T-helper 17 cell (primary cell): ENCODE data around the gene TRPM5. TPM values are rescaled to one million over a fixed set of nuclear protein-coding genes. Genes with fewer than 3 reads are reported as not detected.
A peak's percentile ranks its signal among the peaks of the same experiment; 100 is the strongest.

ENCODE experiments used
- ATAC-seq: fragments of 150-1000 bp; cut with Tn5 transposase; 2 replicates; pipeline ENCODE4 v1.10.0; 2021; ENCODE audit warnings: mild to moderate bottlenecking, moderate library complexity
- DNase-seq, 3 donors: peaks; one replicate each; pipeline versions ENCODE4 v3.0.0 to v3.0.0-alpha.2; 2020 to 2021
- H3K9me3 ChIP-seq: one replicate; pipeline ENCODE4 v1.7.0; 2013; ENCODE audit warnings: low read length, mild to moderate bottlenecking; ENCODE audit not compliant: control insufficient read depth, poor library complexity, severe bottlenecking
- H3K27ac Mint-ChIP-seq: one replicate; pipeline ENCODE4 v1.8.0; 2022; ENCODE audit warnings: mild to moderate bottlenecking, moderate library complexity, mixed read lengths
- H3K27me3 Mint-ChIP-seq: one replicate; pipeline ENCODE4 v1.8.0; 2022; ENCODE audit warnings: mixed read lengths
- H3K36me3 Mint-ChIP-seq: one replicate; pipeline ENCODE4 v1.8.0; 2022; ENCODE audit warnings: low read depth, mixed read lengths
- H3K4me1 Mint-ChIP-seq: one replicate; pipeline ENCODE4 v1.8.0; 2022; ENCODE audit warnings: mild to moderate bottlenecking, mixed read lengths
- H3K4me3 Mint-ChIP-seq: one replicate; pipeline ENCODE4 v1.8.0; 2022; ENCODE audit warnings: mild to moderate bottlenecking, moderate library complexity, mixed read lengths
- total RNA-seq, 4 donors: library from RNA in 2 of 4; stranded (reverse) in 2 of 4; gene quantifications; one replicate each; pipeline ENCODE4 v1.2.3 and lab custom pipeline; 2022 to 2026

TRPM5 gene
- total RNA-seq, 2 donors from 2014 or later, result 0.07 to 0.08 TPM

DNA sequence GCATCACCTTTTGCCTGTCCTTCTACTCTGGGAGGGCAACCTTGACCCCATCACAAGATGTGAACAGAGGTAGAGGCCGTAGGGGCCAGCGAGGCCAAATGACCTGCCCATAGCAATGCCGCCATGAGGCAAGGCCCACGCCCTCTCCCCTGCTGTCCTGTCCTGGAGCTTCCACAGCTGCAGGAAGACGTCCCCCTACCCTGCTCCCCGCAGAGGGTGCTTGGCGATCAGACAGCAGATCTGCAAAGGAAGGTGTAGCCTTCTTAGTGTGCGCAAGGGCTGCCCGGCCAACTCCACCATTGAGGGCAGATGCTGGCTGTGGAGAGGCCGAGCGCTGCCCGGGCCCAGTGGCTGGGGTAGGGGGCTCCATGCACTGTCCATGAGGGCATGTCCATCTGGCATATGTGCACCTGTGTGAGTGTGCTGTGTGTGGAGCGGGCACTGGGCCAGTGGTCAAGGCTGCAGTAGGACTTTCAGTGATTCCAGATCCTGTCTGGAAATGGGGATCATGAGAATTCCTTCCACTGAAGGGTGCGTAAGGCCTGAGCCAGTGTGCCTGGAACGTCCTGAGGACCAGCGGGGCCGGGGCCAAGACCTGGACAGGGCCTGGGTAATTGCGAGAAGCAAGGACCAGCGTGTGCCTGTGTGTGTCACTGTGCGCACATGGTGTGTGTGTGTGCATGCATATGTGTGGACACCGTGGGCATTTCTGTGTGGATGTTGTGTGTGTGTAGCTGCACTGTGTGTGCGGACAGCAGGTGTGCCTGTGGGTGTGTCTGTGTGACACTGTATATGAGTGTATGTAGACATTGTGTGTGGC, 11.0 kb downstream of the TRPM5 start:
- ATAC-seq (no peak), DNase-seq (no peak)
- no peak overlapping the region for H3K4me3 Mint-ChIP-seq
- no peaks in the 10 kb centered on the region for H3K27me3 Mint-ChIP-seq
- no peaks in the 10 kb centered on the region for H3K4me1 Mint-ChIP-seq
- no peaks in the 10 kb centered on the region for H3K36me3 Mint-ChIP-seq
- H3K27ac Mint-ChIP-seq, result no peak overlapping the region
- no peaks in the 10 kb centered on the region for H3K9me3 ChIP-seq

DNA sequence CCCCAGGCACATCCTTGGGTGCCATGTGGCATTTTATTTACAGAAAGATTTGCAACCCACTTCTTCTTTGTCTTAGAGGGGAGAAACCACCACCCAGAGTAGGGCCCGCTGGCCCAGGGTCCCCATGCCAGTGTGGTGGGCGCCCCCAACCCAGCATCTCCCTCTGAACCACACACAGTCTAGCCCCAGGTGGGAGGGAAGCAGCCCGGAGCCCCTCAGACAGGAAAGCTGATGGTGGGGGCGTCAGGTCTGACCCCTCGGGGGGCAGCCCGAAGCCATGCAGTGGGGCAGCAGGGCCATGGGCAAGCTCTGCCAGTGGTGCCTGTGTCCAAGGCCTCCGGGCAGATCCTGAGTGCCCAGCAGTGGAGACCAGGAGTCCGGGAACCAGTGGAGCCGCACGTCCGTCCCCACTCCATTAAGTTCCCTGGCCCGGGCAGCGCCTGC, 11.7 kb downstream of the TRPM5 start:
- no peak overlapping the region for H3K27ac Mint-ChIP-seq
- no peaks in the 10 kb centered on the region for H3K4me1 Mint-ChIP-seq
- DNase-seq, result peak in 1 of 3 donors; percentile 10
- H3K4me3 Mint-ChIP-seq, result no peak overlapping the region
- no peak for ATAC-seq
- H3K36me3 Mint-ChIP-seq, result no peaks in the 10 kb centered on the region
- H3K27me3 Mint-ChIP-seq, result no peaks in the 10 kb centered on the region
- H3K9me3 ChIP-seq, result no peaks in the 10 kb centered on the region

DNA sequence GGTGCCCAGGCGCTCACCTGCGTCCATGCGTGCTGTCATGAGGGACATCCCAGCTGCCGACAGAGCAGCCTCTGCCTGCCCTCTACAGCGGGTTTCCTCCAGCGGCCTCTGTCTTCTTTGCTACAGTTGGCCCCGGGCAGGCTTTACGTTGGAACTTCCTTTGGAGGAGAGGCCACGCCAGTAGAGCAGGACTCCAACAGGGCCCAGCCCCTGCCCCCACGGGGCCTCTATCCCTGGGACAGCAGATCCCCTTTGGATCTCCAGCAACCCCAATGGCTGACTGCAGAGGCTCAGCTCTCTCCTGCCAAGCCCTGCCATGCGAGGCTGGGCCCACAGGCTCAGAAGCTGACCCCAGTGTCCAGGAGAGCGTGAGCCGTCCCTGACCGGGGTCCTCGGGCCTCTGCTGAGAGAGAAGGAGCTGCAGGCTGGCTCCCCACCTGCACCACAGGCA, 12.1 kb downstream of the TRPM5 start:
- Mint-ChIP-seq H3K4me1 (no peaks in the 10 kb centered on the region), H3K36me3 (no peaks in the 10 kb centered on the region), H3K4me3 (no peak overlapping the region), H3K27me3 (no peaks in the 10 kb centered on the region), H3K27ac (no peak overlapping the region)
- DNase-seq (peak in 1 of 3 donors; percentile 1), ATAC-seq (no peak)
- no peaks in the 10 kb centered on the region for H3K9me3 ChIP-seq

DNA sequence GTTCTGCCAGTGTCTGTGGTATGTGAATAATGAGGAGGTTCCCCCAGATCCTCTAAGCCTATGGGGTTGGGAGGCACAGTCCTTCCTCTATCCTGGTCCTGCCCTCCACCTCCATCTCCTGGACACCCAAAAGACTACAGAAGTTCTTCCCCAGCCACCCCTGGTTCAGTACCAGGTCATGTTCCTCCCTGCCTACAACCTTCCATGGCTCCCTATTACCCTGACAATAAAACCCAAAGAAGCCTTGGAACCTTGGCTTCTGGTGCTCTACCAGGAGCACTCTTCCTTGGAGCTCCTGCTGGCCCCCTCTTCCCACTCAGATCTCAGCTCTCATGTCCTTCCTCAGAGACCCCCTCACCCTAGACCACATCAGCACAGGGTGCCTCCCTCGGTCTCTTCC, 12.9 kb downstream of the TRPM5 start:
- no peaks in the 10 kb centered on the region for H3K4me1 Mint-ChIP-seq
- no peaks in the 10 kb centered on the region for H3K36me3 Mint-ChIP-seq
- H3K9me3 ChIP-seq, result no peaks in the 10 kb centered on the region
- no peak overlapping the region for H3K4me3 Mint-ChIP-seq
- H3K27me3 Mint-ChIP-seq, result no peaks in the 10 kb centered on the region
- no peak for ATAC-seq
- DNase-seq, result no peak
- H3K27ac Mint-ChIP-seq, result peak overlapping the region; percentile 16

DNA sequence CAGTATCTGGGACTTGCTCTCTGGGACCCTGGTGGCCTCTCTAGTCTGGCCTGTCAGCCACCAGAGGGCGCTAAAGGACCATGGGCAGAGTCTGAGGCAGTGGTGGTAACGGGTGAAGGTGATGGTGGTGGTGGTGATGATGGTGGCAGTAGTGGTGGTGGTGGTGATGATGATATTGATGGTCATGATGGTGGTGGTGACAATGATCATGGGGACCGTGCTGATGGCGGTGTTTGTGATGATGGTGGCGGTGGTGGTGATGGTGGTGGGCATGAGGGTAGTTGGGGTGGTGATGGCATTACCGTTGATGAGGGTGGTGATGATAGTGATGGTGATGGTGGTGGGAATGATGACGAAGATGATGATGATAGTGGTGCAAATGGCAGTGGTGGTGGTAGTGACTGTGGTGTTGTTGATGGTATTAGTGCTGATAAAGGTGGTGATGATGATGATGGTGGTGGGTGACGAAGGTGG, 16.0 kb downstream of the TRPM5 start:
- no peaks in the 10 kb centered on the region for H3K4me1 Mint-ChIP-seq
- no peaks in the 10 kb centered on the region for H3K9me3 ChIP-seq
- no peak overlapping the region for H3K4me3 Mint-ChIP-seq
- DNase-seq, result peak; percentile 73 to 90 (median 79)
- no peaks in the 10 kb centered on the region for H3K27me3 Mint-ChIP-seq
- ATAC-seq, result peak; percentile 88
- H3K27ac Mint-ChIP-seq, result no peak overlapping the region
- H3K36me3 Mint-ChIP-seq, result no peaks in the 10 kb centered on the region

DNA sequence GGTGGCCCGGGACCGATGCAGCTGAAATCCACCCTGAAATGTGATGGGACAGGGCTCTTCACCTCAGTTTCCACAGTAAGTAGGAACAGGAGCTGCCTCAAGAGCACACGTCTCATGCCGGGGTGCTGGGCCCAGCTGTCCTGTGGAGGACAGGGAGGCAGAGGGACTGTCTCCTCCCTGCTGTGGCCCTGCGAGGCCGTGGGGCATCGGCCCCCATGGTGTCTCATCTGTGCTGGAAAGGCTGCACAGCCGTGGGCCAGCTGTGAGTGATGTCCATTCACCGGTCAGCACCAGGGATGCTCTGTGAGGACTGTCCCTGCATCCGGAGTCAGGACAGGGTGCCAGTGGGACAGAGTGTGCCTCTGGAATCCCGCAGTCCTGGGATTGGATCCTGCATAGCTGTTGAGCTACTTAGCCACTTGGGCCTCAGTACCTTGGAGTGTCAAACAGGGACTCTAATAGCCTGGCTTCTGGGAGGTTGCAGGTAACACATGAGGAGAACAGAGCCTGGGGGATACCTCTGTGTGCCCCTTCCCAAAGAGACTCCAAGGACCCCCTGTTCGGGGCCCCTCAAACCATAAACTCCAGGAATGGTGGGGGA, 16.5 kb downstream of the TRPM5 start:
- no peaks in the 10 kb centered on the region for H3K27me3 Mint-ChIP-seq
- DNase-seq, result no peak
- H3K27ac Mint-ChIP-seq, result no peak overlapping the region
- H3K4me3 Mint-ChIP-seq, result no peak overlapping the region
- ATAC-seq, result peak; percentile 8
- H3K36me3 Mint-ChIP-seq, result no peaks in the 10 kb centered on the region
- no peaks in the 10 kb centered on the region for H3K9me3 ChIP-seq
- no peaks in the 10 kb centered on the region for H3K4me1 Mint-ChIP-seq

DNA sequence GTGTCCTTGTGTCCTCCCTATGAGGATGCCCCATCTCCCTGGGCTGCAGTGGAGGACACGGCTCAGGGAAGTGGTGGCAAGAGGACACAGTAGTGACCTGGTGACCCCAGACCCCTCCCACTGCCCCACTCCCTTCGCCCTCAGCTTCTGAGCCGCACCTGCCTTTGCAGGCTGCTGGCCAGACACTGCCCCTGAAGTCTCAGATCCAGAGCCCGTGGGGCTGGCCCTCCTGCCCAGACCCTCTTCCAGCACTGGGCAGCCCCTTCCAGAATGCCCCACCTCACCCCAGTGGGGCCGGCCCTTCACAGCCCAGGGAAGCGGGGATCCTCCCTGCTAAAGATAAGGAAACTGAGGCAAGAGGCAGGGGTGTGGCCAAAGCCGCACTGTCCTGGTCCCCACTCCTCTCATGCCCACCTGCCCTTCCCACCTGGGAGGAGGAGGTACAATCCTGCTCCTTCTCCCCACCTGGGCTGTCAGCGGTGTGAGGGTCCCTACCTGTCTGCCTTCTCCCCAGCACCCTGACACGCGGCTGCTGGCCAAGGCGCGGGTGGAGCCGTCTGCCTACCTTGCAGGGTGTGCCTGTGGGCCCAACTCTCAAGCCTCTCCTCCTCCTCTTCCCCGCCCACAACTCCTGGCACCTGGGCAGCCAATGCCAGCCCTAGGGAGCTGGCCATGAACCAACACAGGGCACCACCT, 17.3 kb downstream of the TRPM5 start:
- DNase-seq (no peak), ATAC-seq (no peak)
- H3K27me3 Mint-ChIP-seq, result no peaks in the 10 kb centered on the region
- H3K4me3 Mint-ChIP-seq, result no peak overlapping the region
- no peaks in the 10 kb centered on the region for H3K4me1 Mint-ChIP-seq
- no peak overlapping the region for H3K27ac Mint-ChIP-seq
- no peaks in the 10 kb centered on the region for H3K36me3 Mint-ChIP-seq
- H3K9me3 ChIP-seq, result no peaks in the 10 kb centered on the region

DNA sequence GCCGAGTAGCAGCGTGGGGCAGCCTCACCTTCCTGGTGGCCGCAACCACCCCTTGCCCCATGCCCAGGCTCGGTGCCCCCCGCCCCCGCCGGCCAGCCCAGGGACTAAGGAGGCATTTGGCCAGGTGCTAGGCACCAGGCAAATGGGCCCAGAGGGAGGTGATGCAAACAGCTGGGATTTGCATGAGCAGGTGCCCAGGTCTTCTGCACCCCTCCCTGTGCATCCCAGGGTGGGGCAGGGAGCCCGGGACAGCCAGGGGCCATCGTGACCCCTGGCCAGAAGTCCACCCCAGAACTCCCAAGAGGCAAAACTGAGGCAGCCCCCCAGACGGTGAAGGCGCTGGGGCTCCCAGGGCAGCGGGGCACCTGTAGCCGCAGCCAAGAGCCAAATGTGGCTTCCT, 18.1 kb downstream of the TRPM5 start:
- no peaks in the 10 kb centered on the region for H3K27me3 Mint-ChIP-seq
- H3K4me3 Mint-ChIP-seq, result no peak overlapping the region

DNA sequence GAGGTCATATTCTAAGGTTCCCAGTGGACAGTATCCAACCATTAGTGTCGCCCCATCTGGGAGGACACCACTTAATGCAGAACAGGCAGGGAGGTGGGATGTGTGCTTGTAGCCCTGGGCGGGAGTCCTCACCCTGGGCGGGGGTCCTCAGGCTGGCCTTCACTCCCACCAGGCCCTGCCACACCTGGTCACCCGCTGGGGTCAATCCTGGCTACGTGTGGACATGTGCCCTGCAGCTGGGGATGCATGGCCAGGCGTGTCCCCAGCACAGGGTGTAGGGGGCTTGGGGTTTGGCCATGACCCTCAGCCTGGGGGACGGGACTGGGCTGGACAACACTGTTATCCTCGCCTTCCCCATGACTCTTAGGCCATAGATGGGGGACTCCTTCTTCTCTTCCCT, 18.8 kb downstream of the TRPM5 start:
- no peak for ATAC-seq
- DNase-seq, result no peak
- no peaks in the 10 kb centered on the region for H3K9me3 ChIP-seq
- no peak overlapping the region for H3K27ac Mint-ChIP-seq
- no peaks in the 10 kb centered on the region for H3K36me3 Mint-ChIP-seq
- no peak overlapping the region for H3K4me3 Mint-ChIP-seq
- no peaks in the 10 kb centered on the region for H3K27me3 Mint-ChIP-seq
- no peaks in the 10 kb centered on the region for H3K4me1 Mint-ChIP-seq

More for the DNA sequence above, 18.1 kb downstream of the TRPM5 start:
- DNase-seq (no peak), ATAC-seq (no peak)
- Mint-ChIP-seq H3K4me1 (no peaks in the 10 kb centered on the region), H3K36me3 (no peaks in the 10 kb centered on the region), H3K27ac (no peak overlapping the region)
- no peaks in the 10 kb centered on the region for H3K9me3 ChIP-seq

DNA sequence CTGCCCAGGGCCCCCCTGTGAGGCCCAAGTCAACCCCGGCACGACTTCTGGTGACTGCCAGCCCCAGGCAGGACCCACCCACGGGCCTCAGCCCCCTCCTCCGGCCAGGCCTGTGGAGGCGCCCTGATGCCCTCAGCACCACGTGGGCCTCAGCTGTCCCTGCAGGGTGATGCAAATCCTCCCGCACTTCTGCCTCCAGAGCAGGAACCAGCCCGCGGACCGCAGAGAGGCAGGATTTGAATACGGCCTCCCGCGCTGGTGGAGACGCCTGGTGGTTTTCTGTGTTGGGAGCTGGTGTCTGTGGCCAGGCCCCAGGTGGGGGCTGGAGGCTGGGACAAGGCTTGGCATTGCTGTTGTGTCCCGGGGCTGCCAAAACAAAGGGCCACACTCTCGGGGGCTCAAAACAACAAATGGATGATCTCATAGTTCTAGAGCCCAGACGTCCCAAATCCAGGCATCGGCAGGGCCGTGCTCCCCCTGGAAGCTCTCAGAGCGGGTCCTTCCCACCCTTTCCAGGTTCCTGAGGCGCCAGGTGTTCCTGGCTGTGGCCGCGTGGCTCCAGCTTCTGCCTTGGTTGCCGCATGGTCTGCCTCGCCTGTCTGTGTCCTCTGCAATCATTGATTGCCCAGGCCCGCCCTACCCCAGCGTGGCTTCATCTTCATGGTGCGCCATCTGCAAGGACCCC, 19.4 kb downstream of the TRPM5 start:
- H3K27me3 Mint-ChIP-seq, result no peaks in the 10 kb centered on the region
- ATAC-seq (no peak), DNase-seq (no peak)
- H3K27ac Mint-ChIP-seq, result no peak overlapping the region
- H3K36me3 Mint-ChIP-seq, result no peaks in the 10 kb centered on the region
- no peaks in the 10 kb centered on the region for H3K9me3 ChIP-seq
- H3K4me3 Mint-ChIP-seq, result no peak overlapping the region
- no peaks in the 10 kb centered on the region for H3K4me1 Mint-ChIP-seq

DNA sequence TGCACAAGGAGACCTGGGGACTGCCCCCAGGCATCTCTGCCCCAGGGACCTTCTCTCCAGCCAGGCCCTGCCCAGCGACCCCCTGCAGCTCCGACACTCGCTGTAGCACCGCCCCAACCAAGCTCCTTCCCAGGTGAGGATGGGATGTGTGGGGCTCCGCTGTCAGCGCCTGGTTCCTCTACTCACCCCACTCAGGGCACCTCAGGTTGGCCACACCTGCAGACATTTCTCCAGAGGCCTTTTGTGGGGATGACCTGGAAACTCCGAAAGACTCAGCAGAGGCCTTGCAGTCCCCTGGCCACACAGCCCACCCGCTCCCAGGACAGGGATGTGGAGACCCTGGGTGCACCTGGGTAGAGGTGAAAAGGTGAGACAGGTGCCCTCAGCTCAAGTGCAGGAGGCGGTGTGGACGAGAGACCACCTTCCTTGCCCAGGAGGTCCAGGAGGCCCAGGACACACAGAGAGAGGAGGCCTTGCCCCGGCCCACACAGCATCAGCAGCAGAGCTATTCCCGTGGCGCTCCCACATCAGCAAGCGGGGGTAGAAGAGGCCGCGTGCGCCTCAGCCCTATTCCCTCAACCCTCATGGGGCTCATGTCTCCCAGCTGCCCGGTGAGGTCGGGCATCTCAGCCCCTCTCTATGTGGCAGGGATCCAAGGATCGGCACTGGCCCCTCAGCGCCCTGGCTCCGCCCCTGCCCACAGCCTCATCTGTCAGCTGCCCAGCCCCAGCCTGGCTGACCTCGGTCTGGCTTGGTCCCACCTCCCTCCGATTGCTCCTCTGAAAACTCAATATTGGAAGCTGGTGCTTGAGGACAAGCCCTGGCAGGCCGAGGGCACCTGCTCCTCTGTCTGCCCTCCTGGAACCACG, 20.9 kb downstream of the TRPM5 start:
- H3K9me3 ChIP-seq, result no peaks in the 10 kb centered on the region
- Mint-ChIP-seq H3K4me3 (no peak overlapping the region), H3K36me3 (no peaks in the 10 kb centered on the region), H3K27me3 (no peaks in the 10 kb centered on the region), H3K27ac (no peak overlapping the region), H3K4me1 (no peaks in the 10 kb centered on the region)
- ATAC-seq (no peak), DNase-seq (no peak)

DNA sequence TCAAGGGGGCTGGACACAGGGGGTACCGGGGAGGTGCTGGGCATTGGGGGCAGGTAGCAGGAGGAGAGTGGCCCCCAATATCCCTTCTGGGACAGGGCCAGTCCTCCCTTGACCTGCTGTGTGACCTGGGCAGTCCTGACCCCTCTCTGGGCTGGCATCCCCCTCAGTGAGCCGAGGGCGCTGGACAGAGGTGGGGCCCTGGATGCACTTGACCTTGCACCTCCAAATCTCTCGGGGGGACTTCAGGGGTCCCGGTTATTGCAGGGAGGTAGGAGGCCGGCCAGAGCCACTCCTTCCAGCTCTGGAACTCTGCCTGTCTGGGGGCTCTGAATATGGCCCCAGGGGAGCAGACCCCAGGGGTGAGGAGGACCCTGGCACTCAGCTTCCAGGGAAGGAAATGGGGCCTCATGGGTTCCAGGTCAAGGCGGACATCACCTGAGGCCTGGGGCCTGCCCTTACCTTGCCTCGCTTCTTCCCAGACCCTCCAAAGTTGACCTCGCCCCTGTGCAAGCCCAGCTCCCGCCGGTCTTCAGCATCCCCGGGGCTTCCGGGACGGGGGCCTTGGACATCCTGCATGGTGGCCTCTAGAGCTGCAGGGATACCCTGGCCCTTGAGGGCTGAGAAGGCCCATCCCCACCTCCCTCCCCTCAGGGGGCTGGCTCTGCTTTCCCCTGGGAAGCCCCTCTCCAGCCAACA, 21.7 kb downstream of the TRPM5 start:
- no peak for ATAC-seq
- Mint-ChIP-seq H3K27ac (no peak overlapping the region), H3K4me3 (no peak overlapping the region), H3K27me3 (no peaks in the 10 kb centered on the region), H3K36me3 (no peaks in the 10 kb centered on the region), H3K4me1 (no peaks in the 10 kb centered on the region)
- no peaks in the 10 kb centered on the region for H3K9me3 ChIP-seq
- no peak for DNase-seq
